Panc1 (cell line): ENCODE data around the gene YOD1. TPM values are rescaled to one million over a fixed set of nuclear protein-coding genes. Genes with fewer than 3 reads are reported as not detected.

Source experiments
- ATAC-seq: fragments of 200-7000 bp; cut with Tn5 transposase; 2 replicates; pipeline ENCODE4 v1.9.1; 2020; ENCODE audit warnings: mild to moderate bottlenecking, moderate library complexity
- BruUV-seq: library from RNA; stranded (reverse); fragments of 400-500 nt; replicated peaks from 2 replicates; lab custom pipeline; 2021; lab: Mats Ljungman, UMichigan
- CTCF ChIA-PET: fragments of 300-600 bp; sonication (Branson Sonifier 250); formaldehyde crosslinking; loops from one replicate; lab custom pipeline; 2022; ENCODE audit warnings: antibody characterized with exemption; lab: Charles Lee
- POLR2A ChIA-PET: fragments of 300-600 bp; sonication (Branson Sonifier 250); formaldehyde crosslinking; loops from one replicate; lab custom pipeline; 2022; ENCODE audit warnings: antibody characterized with exemption; lab: Charles Lee
- DNase-seq: peaks from one replicate; pipeline ENCODE4 v3.0.0-alpha.2; 2010; ENCODE audit warnings: low read depth, low spot score
- H3K27ac ChIP-seq: 2 replicates; pipeline ENCODE4 v1.5.1; 2011; ENCODE audit warnings: mild to moderate bottlenecking, low read length, inconsistent platforms
- H3K27me3 ChIP-seq: fragments of 200-500 bp; sonication (Bioruptor generic); 2 replicates; pipeline ENCODE4 v1.6.0; 2014; ENCODE audit warnings: low read length, inconsistent platforms; ENCODE audit not compliant: control insufficient read depth, insufficient read depth
- H3K36me3 ChIP-seq: fragments of 200-500 bp; sonication (Bioruptor generic); 2 replicates; pipeline ENCODE4 v1.5.1; 2014; ENCODE audit warnings: inconsistent platforms, mild to moderate bottlenecking, low read length, moderate library complexity; ENCODE audit not compliant: control insufficient read depth, insufficient read depth
- H3K4me1 ChIP-seq: 2 replicates; pipeline ENCODE4 v1.5.1; 2011; ENCODE audit warnings: inconsistent platforms, mild to moderate bottlenecking, low read length, moderate library complexity; ENCODE audit not compliant: control insufficient read depth, insufficient read depth
- H3K4me3 ChIP-seq, 2 experiments: 2 replicates each; pipeline ENCODE4 v1.5.1; 2011 to 2012; ENCODE audit warnings: low read depth in 2 of 2, low read length in 2 of 2, mild to moderate bottlenecking in 2 of 2, inconsistent platforms in 1 of 2, moderate library complexity in 1 of 2
- H3K9me3 ChIP-seq: fragments of 200-500 bp; sonication (Bioruptor generic); 2 replicates; pipeline ENCODE4 v1.5.1; 2014; ENCODE audit warnings: low read depth, mild to moderate bottlenecking, inconsistent platforms, low read length, moderate library complexity; ENCODE audit not compliant: control insufficient read depth, insufficient read depth
- POLR2AphosphoS5 ChIP-seq: IDR thresholded peaks from 2 replicates; pipeline ENCODE4 v1.6.1; 2012; ENCODE audit warnings: mild to moderate bottlenecking, low read depth, low read length, moderate library complexity
- SIN3A ChIP-seq: IDR thresholded peaks from 2 replicates; pipeline ENCODE4 v1.6.1; 2012; ENCODE audit warnings: low read depth, mild to moderate bottlenecking, low read length, moderate library complexity, borderline replicate concordance; ENCODE audit not compliant: insufficient read depth
- TCF7L2 ChIP-seq: IDR thresholded peaks from 2 replicates; pipeline ENCODE4 v1.6.1; 2011; ENCODE audit warnings: mild to moderate bottlenecking, low read depth, low read length, inconsistent platforms
- in situ Hi-C: cut with HindIII; loops from 2 replicates; pipeline ENCODE4 v1.10.0; 2016; ENCODE audit warnings: low sequenced_read_pairs, low pct_unique_long_range_greater_than_20kb
- intact Hi-C: fragments of 100-400 bp; cut with micrococcal nuclease; formaldehyde crosslinking; loops from one replicate; pipeline ENCODE4 v1.10.0; 2022; ENCODE audit not compliant: unreplicated experiment
- total RNA-seq: library from RNA; stranded (reverse); gene quantifications from one replicate; pipeline ENCODE4 v1.2.1, GENCODE V29; 2021; ENCODE audit not compliant: unreplicated experiment
- TF ChIP-seq, protein P1 (sequence below): fragments of 450-650 bp; IDR thresholded peaks from 2 replicates; pipeline ENCODE4 v1.5.1; 2017; ENCODE audit warnings: mild to moderate bottlenecking
- TF ChIP-seq, protein P2 (sequence below), 2 experiments: IDR thresholded peaks; 2 replicates each; pipeline ENCODE4 v1.6.1; 2011 to 2012; ENCODE audit warnings: low read depth in 2 of 2, control low read depth in 1 of 2, low read length in 1 of 2, mild to moderate bottlenecking in 1 of 2, moderate library complexity in 1 of 2; ENCODE audit not compliant: insufficient read depth in 1 of 2

YOD1 gene
- total RNA-seq, 1 experiment from 2014 or later: 7.1 TPM

DNA sequence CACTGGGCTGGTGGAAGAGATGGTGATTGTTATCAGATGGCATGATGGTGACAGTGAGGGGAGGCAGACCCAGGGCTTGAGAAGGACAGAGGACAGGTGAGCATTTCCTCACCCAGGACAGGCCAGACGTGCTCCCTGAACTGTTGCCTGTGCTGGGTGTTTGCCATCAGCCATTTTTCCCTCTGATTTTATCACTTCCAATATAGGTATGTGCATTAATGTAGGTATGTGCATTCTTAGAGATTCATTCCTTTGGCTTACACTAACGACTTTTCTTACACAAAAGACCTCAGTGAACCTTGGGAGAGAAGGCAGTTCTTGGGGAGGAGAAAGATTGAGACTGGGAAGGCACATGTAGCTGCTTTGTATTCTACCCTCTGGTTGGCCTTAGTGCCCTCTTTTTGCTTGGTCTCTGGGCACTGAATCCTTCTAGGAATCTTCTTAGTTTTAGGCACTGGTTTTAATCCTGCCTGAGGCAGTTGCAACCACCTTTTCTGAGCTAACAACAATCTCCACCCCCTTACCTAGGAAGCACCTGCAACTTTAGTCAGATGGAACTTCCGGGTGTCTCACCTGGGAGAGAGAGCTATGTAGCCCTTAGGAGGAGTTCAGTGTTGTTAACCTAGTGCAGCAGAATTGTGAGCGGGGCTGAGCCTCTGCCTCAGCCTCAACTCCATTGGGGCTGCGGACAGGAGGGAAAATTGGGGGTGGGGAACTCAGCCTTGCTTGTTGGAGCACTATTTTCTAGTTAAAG lies 49.3 kb downstream of the YOD1 start:
- TF ChIP-seq, protein P1, sequence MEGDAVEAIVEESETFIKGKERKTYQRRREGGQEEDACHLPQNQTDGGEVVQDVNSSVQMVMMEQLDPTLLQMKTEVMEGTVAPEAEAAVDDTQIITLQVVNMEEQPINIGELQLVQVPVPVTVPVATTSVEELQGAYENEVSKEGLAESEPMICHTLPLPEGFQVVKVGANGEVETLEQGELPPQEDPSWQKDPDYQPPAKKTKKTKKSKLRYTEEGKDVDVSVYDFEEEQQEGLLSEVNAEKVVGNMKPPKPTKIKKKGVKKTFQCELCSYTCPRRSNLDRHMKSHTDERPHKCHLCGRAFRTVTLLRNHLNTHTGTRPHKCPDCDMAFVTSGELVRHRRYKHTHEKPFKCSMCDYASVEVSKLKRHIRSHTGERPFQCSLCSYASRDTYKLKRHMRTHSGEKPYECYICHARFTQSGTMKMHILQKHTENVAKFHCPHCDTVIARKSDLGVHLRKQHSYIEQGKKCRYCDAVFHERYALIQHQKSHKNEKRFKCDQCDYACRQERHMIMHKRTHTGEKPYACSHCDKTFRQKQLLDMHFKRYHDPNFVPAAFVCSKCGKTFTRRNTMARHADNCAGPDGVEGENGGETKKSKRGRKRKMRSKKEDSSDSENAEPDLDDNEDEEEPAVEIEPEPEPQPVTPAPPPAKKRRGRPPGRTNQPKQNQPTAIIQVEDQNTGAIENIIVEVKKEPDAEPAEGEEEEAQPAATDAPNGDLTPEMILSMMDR: no peak
- no peak for TF ChIP-seq TCF7L2
- TF ChIP-seq SIN3A: no peak
- no peak for TF ChIP-seq POLR2AphosphoS5
- TF ChIP-seq, protein P2, sequence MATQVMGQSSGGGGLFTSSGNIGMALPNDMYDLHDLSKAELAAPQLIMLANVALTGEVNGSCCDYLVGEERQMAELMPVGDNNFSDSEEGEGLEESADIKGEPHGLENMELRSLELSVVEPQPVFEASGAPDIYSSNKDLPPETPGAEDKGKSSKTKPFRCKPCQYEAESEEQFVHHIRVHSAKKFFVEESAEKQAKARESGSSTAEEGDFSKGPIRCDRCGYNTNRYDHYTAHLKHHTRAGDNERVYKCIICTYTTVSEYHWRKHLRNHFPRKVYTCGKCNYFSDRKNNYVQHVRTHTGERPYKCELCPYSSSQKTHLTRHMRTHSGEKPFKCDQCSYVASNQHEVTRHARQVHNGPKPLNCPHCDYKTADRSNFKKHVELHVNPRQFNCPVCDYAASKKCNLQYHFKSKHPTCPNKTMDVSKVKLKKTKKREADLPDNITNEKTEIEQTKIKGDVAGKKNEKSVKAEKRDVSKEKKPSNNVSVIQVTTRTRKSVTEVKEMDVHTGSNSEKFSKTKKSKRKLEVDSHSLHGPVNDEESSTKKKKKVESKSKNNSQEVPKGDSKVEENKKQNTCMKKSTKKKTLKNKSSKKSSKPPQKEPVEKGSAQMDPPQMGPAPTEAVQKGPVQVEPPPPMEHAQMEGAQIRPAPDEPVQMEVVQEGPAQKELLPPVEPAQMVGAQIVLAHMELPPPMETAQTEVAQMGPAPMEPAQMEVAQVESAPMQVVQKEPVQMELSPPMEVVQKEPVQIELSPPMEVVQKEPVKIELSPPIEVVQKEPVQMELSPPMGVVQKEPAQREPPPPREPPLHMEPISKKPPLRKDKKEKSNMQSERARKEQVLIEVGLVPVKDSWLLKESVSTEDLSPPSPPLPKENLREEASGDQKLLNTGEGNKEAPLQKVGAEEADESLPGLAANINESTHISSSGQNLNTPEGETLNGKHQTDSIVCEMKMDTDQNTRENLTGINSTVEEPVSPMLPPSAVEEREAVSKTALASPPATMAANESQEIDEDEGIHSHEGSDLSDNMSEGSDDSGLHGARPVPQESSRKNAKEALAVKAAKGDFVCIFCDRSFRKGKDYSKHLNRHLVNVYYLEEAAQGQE (IDR thresholded peaks at IDR 0.05; ENCODE audit: insufficient read depth in 1 of 2, low read depth in 2 of 2, low read length in 1 of 2): no peak
- intact Hi-C loops (no loop called here), in situ Hi-C loops (no loop called here)
- ChIA-PET CTCF (no interaction called here), POLR2A (no interaction called here)
- H3K27me3 ChIP-seq: peaks cover 4% of the 10 kb centered on the region
- H3K4me3 ChIP-seq: no peak overlapping the region
- no peaks in the 10 kb centered on the region for H3K36me3 ChIP-seq
- H3K9me3 ChIP-seq: no peaks in the 10 kb centered on the region
- no peaks in the 10 kb centered on the region for H3K4me1 ChIP-seq
- no TSS peak for BruUV-seq
- no peak for ATAC-seq
- H3K27ac ChIP-seq: no peak overlapping the region
- DNase-seq: no peak

DNA sequence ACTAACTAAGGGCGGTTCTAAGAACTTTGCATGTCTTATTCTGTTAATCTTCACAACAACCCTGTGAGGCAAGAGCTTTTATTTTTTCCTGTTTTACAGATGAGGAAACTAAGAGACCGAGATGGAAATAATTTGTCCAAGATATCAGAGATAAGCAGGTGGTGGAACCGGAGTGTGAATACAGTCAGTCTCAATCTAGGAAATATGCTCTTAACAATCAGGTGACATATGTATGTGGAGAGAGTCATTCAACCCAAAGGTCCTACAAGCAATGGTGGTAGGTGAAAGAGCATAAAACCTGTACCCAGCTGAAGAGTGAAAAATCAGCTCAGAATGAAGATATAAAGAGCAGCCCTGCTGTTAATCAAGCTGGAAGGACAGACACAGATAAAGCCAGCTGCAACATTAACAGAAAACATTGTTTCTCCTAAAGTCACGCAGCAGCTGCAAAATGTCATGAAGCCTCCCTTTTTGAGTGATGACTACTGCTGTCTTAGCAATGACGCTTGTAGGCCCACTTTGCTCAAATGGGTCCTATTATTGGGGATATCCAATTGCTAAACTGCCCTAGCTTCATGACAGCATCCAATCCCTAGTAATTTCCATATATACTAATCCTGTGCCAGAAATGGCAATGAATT lies 50.2 kb downstream of the YOD1 start:
- CTCF ChIA-PET: no interaction called here
- ATAC-seq (no peak), DNase-seq (no peak)
- Histone ChIP-seq H3K9me3 (no peaks in the 10 kb centered on the region), H3K36me3 (no peaks in the 10 kb centered on the region), H3K27ac (no peak overlapping the region), H3K27me3 (peaks cover 7% of the 10 kb centered on the region), H3K4me1 (no peaks in the 10 kb centered on the region), H3K4me3 (no peak overlapping the region)
- intact Hi-C loops: no loop called here
- POLR2A ChIA-PET: no interaction called here
- no peak for TF ChIP-seq POLR2AphosphoS5
- no peak for TF ChIP-seq TCF7L2
- TF ChIP-seq, protein P2 (IDR thresholded peaks at IDR 0.05; ENCODE audit: insufficient read depth in 1 of 2, low read depth in 2 of 2, low read length in 1 of 2): no peak
- TF ChIP-seq SIN3A: no peak
- TF ChIP-seq, protein P1: no peak
- no TSS peak for BruUV-seq
- in situ Hi-C loops: no loop called here
